ENCODE results near the gene KRTAP5-5. TPM values are rescaled to one million over a fixed set of nuclear protein-coding genes. Genes with fewer than 3 reads are reported as not detected.
A peak's percentile ranks its signal among the peaks of the same experiment; 100 is the strongest.
"Not testable (repeated sequence)": the region's sequence is repeated elsewhere in the genome, so short reads cannot be mapped to it uniquely, and the experiment has no call there.

The KRTAP5-5 gene
- total and polyA plus RNA-seq, 2 of the 13 experiments (the other 11 are each of a cell fraction or from before 2014, with no cell fraction given), result not detected

DNA sequence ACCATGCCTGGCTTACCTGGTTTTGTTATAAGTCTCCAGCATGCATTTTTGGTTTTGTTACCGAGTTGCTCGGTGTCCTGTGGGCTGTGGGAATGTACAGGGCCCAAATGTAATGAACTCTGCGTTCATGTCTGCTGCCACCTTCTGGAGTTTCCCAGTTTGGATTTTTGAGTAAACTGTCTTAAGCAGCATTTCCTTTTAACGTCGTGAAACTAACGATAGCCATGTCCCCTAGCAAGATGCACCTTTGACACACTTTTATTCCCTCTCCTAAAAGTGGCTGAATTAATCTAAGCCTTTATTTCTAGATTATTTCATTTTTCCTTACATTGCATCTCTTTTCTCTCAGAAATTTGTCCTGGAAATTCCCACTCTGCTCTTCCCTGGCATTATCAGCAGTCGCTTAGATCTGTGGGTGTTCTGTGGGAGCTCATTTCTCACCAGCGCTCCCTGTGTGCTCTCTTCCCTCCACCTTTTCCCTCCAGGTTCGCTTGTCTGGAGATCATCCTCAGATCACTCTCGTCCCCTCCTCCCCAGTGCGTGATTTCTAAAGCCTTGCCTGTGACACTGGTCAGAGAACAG, 33.5 kb upstream of the KRTAP5-5 start:
- WGBS (ENCODE audit: low lambda C conversion rate), result 32% methylated on average over 10 of the region's 11 CpGs
- H3K27me3 ChIP-seq (ENCODE audit: control insufficient read depth in 1 of 2, insufficient read depth in 2 of 2, low read length in 2 of 2), result peaks cover 0 to 26% of the 10 kb centered on the region in 2 experiments; a peak in 3 of 5 replicates
- POLR2A ChIA-PET; intact Hi-C loops (cut with micrococcal nuclease; ENCODE audit: unreplicated experiment); H3K9ac ChIP-seq (ENCODE audit: insufficient read depth, low read depth, low read length); BruUV-seq (replicated peaks); H3K27ac ChIP-seq (ENCODE audit: extremely low read length, insufficient read depth, low read length); H3K79me2 ChIP-seq (ENCODE audit: insufficient read depth, low read length); H3K4me2 ChIP-seq (ENCODE audit: low read depth, low read length); in situ Hi-C loops (cut with HindIII; ENCODE audit: extremely low pct_ligation_motif_present, low pct_unique_long_range_greater_than_20kb); H3K9me3 ChIP-seq (ENCODE audit: low read length); H3K36me3 ChIP-seq (replicated peaks in 1 of 2; ENCODE audit: control insufficient read depth in 1 of 2, insufficient read depth in 2 of 2, low read length in 2 of 2); H3K4me3 ChIP-seq (replicated peaks in 1 of 3; ENCODE audit: insufficient read depth in 1 of 3, low read depth in 2 of 3, low read length in 3 of 3); DNase-seq (ENCODE audit: low spot score); H2AFZ ChIP-seq (ENCODE audit: low read length); H4K20me1 ChIP-seq (ENCODE audit: insufficient read depth, low read length): not testable (repeated sequence)
- TF ChIP-seq MED1 (CRISPR knock-in tag; IDR thresholded peaks at IDR 0.05), result 0 out of 2 replicates have a peak, but pooled peaks have one; percentile 19
- peak; percentile 56 for ATAC-seq
- peak; percentile 46 for FAIRE-seq
- CTCF ChIA-PET (ENCODE audit: low intra/inter-chr PET ratio, low total read pairs), result interaction anchor here (1.2 to 2.8 kb wide), 2 partner anchors 21 to 32 kb away, joined by 4 to 13 read pairs; no protein-coding TSS in a partner anchor
- peaks cover 11% of the 10 kb centered on the region for H3K4me1 ChIP-seq (ENCODE audit: insufficient read depth, low read length)

GRCh38 chr11:1596576-1597121, 32.9 kb upstream of the KRTAP5-5 start:
- Histone ChIP-seq H3K4me1 (ENCODE audit: insufficient read depth, low read length) (peaks cover 11% of the 10 kb centered on the region), H3K27me3 (ENCODE audit: control insufficient read depth in 1 of 2, insufficient read depth in 2 of 2, low read length in 2 of 2) (peaks cover 0 to 26% of the 10 kb centered on the region in 2 experiments; a peak in 3 of 5 replicates)
- H3K4me3 ChIP-seq (replicated peaks in 1 of 3; ENCODE audit: insufficient read depth in 1 of 3, low read depth in 2 of 3, low read length in 3 of 3); H3K27ac ChIP-seq (ENCODE audit: extremely low read length, insufficient read depth, low read length); BruUV-seq (replicated peaks); DNase-seq (ENCODE audit: low spot score); H3K4me2 ChIP-seq (ENCODE audit: low read depth, low read length); intact Hi-C loops (cut with micrococcal nuclease; ENCODE audit: unreplicated experiment); H4K20me1 ChIP-seq (ENCODE audit: insufficient read depth, low read length); in situ Hi-C loops (cut with HindIII; ENCODE audit: extremely low pct_ligation_motif_present, low pct_unique_long_range_greater_than_20kb); FAIRE-seq; H2AFZ ChIP-seq (ENCODE audit: low read length); H3K79me2 ChIP-seq (ENCODE audit: insufficient read depth, low read length); H3K9ac ChIP-seq (ENCODE audit: insufficient read depth, low read depth, low read length); H3K36me3 ChIP-seq (replicated peaks in 1 of 2; ENCODE audit: control insufficient read depth in 1 of 2, insufficient read depth in 2 of 2, low read length in 2 of 2); H3K9me3 ChIP-seq (ENCODE audit: low read length); POLR2A ChIA-PET; ATAC-seq: not testable (repeated sequence)
- WGBS (ENCODE audit: low lambda C conversion rate), result 43% methylated on average over 14 of the region's 19 CpGs
- CTCF ChIA-PET (ENCODE audit: low intra/inter-chr PET ratio, low total read pairs), result interaction anchor here (2.8 kb wide), 1 partner anchor 31 kb away, joined by 13 read pairs; no protein-coding TSS in a partner anchor
